ENCODE data around the gene CCNG2. TPM values are rescaled to one million over a fixed set of nuclear protein-coding genes. Genes with fewer than 3 reads are reported as not detected.

Gene CCNG2
- total RNA-seq, 4 donors from 2014 or later = 24.0 to 91.8 (median 45.8) TPM

- Histone ChIP-seq H3K27ac (no peak overlapping the region), H3K4me3 (no peak overlapping the region), H3K4me1 (no peaks in the 10 kb centered on the region), H3K27me3 (no peaks in the 10 kb centered on the region), H3K36me3 (no peaks in the 10 kb centered on the region), H3K9me3 (no peaks in the 10 kb centered on the region)
- 80% methylated on average over 4 of the region's 4 CpGs for WGBS
- no peak for DNase-seq (ENCODE audit: low spot score in 2 of 2)
- no peak for TF ChIP-seq POLR2AphosphoS5 (IDR thresholded peaks at IDR 0.05)
- TF ChIP-seq CTCF (IDR thresholded peaks at IDR 0.05) = no peak
- no peak for TF ChIP-seq EP300 (IDR thresholded peaks at IDR 0.05)
- no peak for TF ChIP-seq POLR2A (IDR thresholded peaks at IDR 0.05)
Observed at GRCh38 chr4:77215107-77215506, 58.1 kb downstream of the CCNG2 start.

GRCh38 chr4:77217526-77217925 lies 60.5 kb downstream of the CCNG2 start:
- no peaks in the 10 kb centered on the region for H3K36me3 ChIP-seq
- no peak overlapping the region for H3K27ac ChIP-seq
- no peak overlapping the region for H3K4me3 ChIP-seq
- no peaks in the 10 kb centered on the region for H3K4me1 ChIP-seq
- DNase-seq (ENCODE audit: low spot score in 2 of 2) = no peak
- no peaks in the 10 kb centered on the region for H3K27me3 ChIP-seq
- TF ChIP-seq CTCF (IDR thresholded peaks at IDR 0.05) (no peak), POLR2AphosphoS5 (IDR thresholded peaks at IDR 0.05) (no peak), POLR2A (IDR thresholded peaks at IDR 0.05) (no peak), EP300 (IDR thresholded peaks at IDR 0.05) (no peak)
- 86% methylated on average over 1 of the region's 1 CpG for WGBS
- H3K9me3 ChIP-seq = no peaks in the 10 kb centered on the region

GRCh38 chr4:77219266-77219665 lies 62.3 kb downstream of the CCNG2 start:
- Histone ChIP-seq H3K27ac (no peak overlapping the region), H3K4me1 (no peaks in the 10 kb centered on the region), H3K9me3 (no peaks in the 10 kb centered on the region), H3K36me3 (no peaks in the 10 kb centered on the region), H3K27me3 (no peaks in the 10 kb centered on the region), H3K4me3 (no peak overlapping the region)
- 93% methylated on average over 2 of the region's 2 CpGs for WGBS
- TF ChIP-seq EP300 (IDR thresholded peaks at IDR 0.05) (no peak), CTCF (IDR thresholded peaks at IDR 0.05) (no peak), POLR2AphosphoS5 (IDR thresholded peaks at IDR 0.05) (no peak), POLR2A (IDR thresholded peaks at IDR 0.05) (no peak)
- DNase-seq (ENCODE audit: low spot score in 2 of 2) = no peak

Other genes with a start within 250 kb of the CCNG2 start
- gene SEPTIN11, start 207.5 kb upstream of the CCNG2 start, total RNA-seq = 10 to 100 TPM; 18.6 to 41.6 (median 25.1) TPM
- gene CCNI, start 81.2 kb upstream of the CCNG2 start, total RNA-seq = 100 to 1,000 TPM; 166 to 256 (median 207) TPM